Panc1 (cell line): ENCODE measurements around the gene PPARG. TPM values are rescaled to one million over a fixed set of nuclear protein-coding genes. Genes with fewer than 3 reads are reported as not detected.

Experiments
- ATAC-seq: fragments of 200-7000 bp; cut with Tn5 transposase; 2 replicates; pipeline ENCODE4 v1.9.1; 2020; ENCODE audit warnings: mild to moderate bottlenecking, moderate library complexity
- BruUV-seq: library from RNA; stranded (reverse); fragments of 400-500 nt; replicated peaks from 2 replicates; lab custom pipeline; 2021; lab: Mats Ljungman, UMichigan
- CTCF ChIA-PET: fragments of 300-600 bp; sonication (Branson Sonifier 250); formaldehyde crosslinking; loops from one replicate; lab custom pipeline; 2022; ENCODE audit warnings: antibody characterized with exemption; lab: Charles Lee
- POLR2A ChIA-PET: fragments of 300-600 bp; sonication (Branson Sonifier 250); formaldehyde crosslinking; loops from one replicate; lab custom pipeline; 2022; ENCODE audit warnings: antibody characterized with exemption; lab: Charles Lee
- DNase-seq: peaks from one replicate; pipeline ENCODE4 v3.0.0-alpha.2; 2010; ENCODE audit warnings: low read depth, low spot score
- H3K27ac ChIP-seq: 2 replicates; pipeline ENCODE4 v1.5.1; 2011; ENCODE audit warnings: mild to moderate bottlenecking, low read length, inconsistent platforms
- H3K27me3 ChIP-seq: fragments of 200-500 bp; sonication (Bioruptor generic); 2 replicates; pipeline ENCODE4 v1.6.0; 2014; ENCODE audit warnings: low read length, inconsistent platforms; ENCODE audit not compliant: control insufficient read depth, insufficient read depth
- H3K36me3 ChIP-seq: fragments of 200-500 bp; sonication (Bioruptor generic); 2 replicates; pipeline ENCODE4 v1.5.1; 2014; ENCODE audit warnings: inconsistent platforms, mild to moderate bottlenecking, low read length, moderate library complexity; ENCODE audit not compliant: control insufficient read depth, insufficient read depth
- H3K4me1 ChIP-seq: 2 replicates; pipeline ENCODE4 v1.5.1; 2011; ENCODE audit warnings: inconsistent platforms, mild to moderate bottlenecking, low read length, moderate library complexity; ENCODE audit not compliant: control insufficient read depth, insufficient read depth
- H3K4me3 ChIP-seq, 2 experiments: 2 replicates each; pipeline ENCODE4 v1.5.1; 2011 to 2012; ENCODE audit warnings: low read depth in 2 of 2, low read length in 2 of 2, mild to moderate bottlenecking in 2 of 2, inconsistent platforms in 1 of 2, moderate library complexity in 1 of 2
- H3K9me3 ChIP-seq: fragments of 200-500 bp; sonication (Bioruptor generic); 2 replicates; pipeline ENCODE4 v1.5.1; 2014; ENCODE audit warnings: low read depth, mild to moderate bottlenecking, inconsistent platforms, low read length, moderate library complexity; ENCODE audit not compliant: control insufficient read depth, insufficient read depth
- CTCF ChIP-seq: fragments of 450-650 bp; IDR thresholded peaks from 2 replicates; pipeline ENCODE4 v1.5.1; 2017; ENCODE audit warnings: mild to moderate bottlenecking
- POLR2AphosphoS5 ChIP-seq: IDR thresholded peaks from 2 replicates; pipeline ENCODE4 v1.6.1; 2012; ENCODE audit warnings: mild to moderate bottlenecking, low read depth, low read length, moderate library complexity
- REST ChIP-seq, 2 experiments: IDR thresholded peaks; 2 replicates each; pipeline ENCODE4 v1.6.1; 2011 to 2012; ENCODE audit warnings: low read depth in 2 of 2, control low read depth in 1 of 2, low read length in 1 of 2, mild to moderate bottlenecking in 1 of 2, moderate library complexity in 1 of 2; ENCODE audit not compliant: insufficient read depth in 1 of 2
- SIN3A ChIP-seq: IDR thresholded peaks from 2 replicates; pipeline ENCODE4 v1.6.1; 2012; ENCODE audit warnings: low read depth, mild to moderate bottlenecking, low read length, moderate library complexity, borderline replicate concordance; ENCODE audit not compliant: insufficient read depth
- TCF7L2 ChIP-seq: IDR thresholded peaks from 2 replicates; pipeline ENCODE4 v1.6.1; 2011; ENCODE audit warnings: mild to moderate bottlenecking, low read depth, low read length, inconsistent platforms
- in situ Hi-C: cut with HindIII; loops from 2 replicates; pipeline ENCODE4 v1.10.0; 2016; ENCODE audit warnings: low sequenced_read_pairs, low pct_unique_long_range_greater_than_20kb
- intact Hi-C: fragments of 100-400 bp; cut with micrococcal nuclease; formaldehyde crosslinking; loops from one replicate; pipeline ENCODE4 v1.10.0; 2022; ENCODE audit not compliant: unreplicated experiment
- total RNA-seq: library from RNA; stranded (reverse); gene quantifications from one replicate; pipeline ENCODE4 v1.2.1, GENCODE V29; 2021; ENCODE audit not compliant: unreplicated experiment

PPARG gene
- total RNA-seq, 1 experiment from 2014 or later = 88.1 TPM

- Histone ChIP-seq H3K27ac (peak overlapping the region; percentile 63; the same call in 1 of the 2 replicates), H3K36me3 (no peaks in the 10 kb centered on the region), H3K4me3 (no peak overlapping the region), H3K4me1 (peaks cover 3% of the 10 kb centered on the region; the same call in 1 of the 2 replicates), H3K9me3 (no peaks in the 10 kb centered on the region), H3K27me3 (no peaks in the 10 kb centered on the region)
- intact Hi-C loops = no loop called here
- CTCF ChIA-PET = no interaction called here
- TF ChIP-seq REST (IDR thresholded peaks at IDR 0.05; ENCODE audit: insufficient read depth in 1 of 2, low read depth in 2 of 2, low read length in 1 of 2) (no peak), SIN3A (no peak), CTCF (no peak), TCF7L2 (no peak), POLR2AphosphoS5 (no peak)
- DNase-seq (no peak), ATAC-seq (no peak)
- POLR2A ChIA-PET = no interaction called here
- in situ Hi-C loops = no loop called here
- BruUV-seq = no TSS peak
Measured at GRCh38 chr3:12452361-12453330, 163.8 kb downstream of the PPARG start.

GRCh38 chr3:12454076-12454815 is 165.4 kb downstream of the PPARG start:
- POLR2A ChIA-PET = interaction anchor here (0.7 kb wide), 2 partner anchors 58 to 1960 kb away, joined by 3 to 4 read pairs; no protein-coding TSS in a partner anchor
- H3K9me3 ChIP-seq = no peaks in the 10 kb centered on the region
- intact Hi-C loops = no loop called here
- H3K27ac ChIP-seq = peak overlapping the region; percentile 65; the same call in 1 of the 2 replicates
- no peaks in the 10 kb centered on the region for H3K27me3 ChIP-seq
- in situ Hi-C loops = no loop called here
- TF ChIP-seq SIN3A = no peak
- TF ChIP-seq REST (IDR thresholded peaks at IDR 0.05; ENCODE audit: insufficient read depth in 1 of 2, low read depth in 2 of 2, low read length in 1 of 2) = peak; percentile 18 to 44; a peak in 1 of 4 replicates
- ATAC-seq = 0 out of 2 replicates have a peak, but pooled peaks have one; percentile 23
- no peaks in the 10 kb centered on the region for H3K36me3 ChIP-seq
- DNase-seq = no peak
- BruUV-seq = no TSS peak
- CTCF ChIA-PET = no interaction called here
- H3K4me3 ChIP-seq = no peak overlapping the region
- H3K4me1 ChIP-seq = peaks cover 3% of the 10 kb centered on the region; the same call in 1 of the 2 replicates
